CD4-positive, alpha-beta T cell treated with Interleukin-4 for 4 hours (primary cell): Measurements from ENCODE around the gene NOL9.

Experiments
- DNase-seq: peaks from one replicate; pipeline ENCODE4 v3.0.0-alpha.2; 2020

The NOL9 gene

DNA sequence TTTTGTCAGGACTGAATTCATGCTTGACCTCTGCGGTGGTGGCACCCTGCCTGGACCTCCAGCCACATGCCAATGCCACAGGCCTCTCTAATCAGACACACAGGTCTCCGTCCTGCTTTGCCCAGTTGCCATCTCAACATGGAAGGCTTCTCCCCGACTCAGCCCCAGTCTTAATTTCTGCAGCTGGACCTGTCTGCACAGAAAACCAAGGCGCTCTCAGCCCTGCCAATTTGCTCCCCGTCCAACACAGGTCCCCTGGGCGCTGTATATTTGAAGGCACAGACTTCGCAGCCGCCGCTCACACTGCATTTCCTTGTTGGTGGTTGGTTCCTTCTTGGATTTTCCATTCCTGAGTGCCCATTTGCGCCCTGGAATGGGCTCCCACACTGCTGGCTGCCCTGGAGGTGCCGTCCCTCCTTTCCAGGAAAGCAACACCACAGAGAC lies 34.8 kb downstream of the NOL9 start:
- DNase-seq: no peak

DNA sequence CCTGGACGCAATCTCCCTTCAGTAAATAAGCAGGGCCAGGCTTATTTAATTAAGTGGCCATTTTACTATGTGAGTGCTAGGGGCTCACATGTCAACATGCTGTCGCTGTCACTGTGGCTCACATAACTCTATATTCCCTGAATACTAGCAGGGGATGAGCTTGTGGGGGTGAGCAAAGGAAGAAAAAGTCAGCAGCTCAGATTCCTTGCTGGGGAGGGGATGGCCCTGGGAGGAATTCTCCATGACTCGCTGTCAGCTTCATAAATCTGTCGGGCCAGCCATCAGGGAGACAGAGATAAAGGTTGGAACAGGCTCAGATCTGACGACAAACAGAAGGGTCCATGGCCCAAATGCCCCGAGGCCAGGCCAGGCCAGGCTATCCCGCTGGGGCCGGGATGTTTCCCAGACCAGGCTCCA lies 36.9 kb downstream of the NOL9 start:
- DNase-seq: no peak

DNA sequence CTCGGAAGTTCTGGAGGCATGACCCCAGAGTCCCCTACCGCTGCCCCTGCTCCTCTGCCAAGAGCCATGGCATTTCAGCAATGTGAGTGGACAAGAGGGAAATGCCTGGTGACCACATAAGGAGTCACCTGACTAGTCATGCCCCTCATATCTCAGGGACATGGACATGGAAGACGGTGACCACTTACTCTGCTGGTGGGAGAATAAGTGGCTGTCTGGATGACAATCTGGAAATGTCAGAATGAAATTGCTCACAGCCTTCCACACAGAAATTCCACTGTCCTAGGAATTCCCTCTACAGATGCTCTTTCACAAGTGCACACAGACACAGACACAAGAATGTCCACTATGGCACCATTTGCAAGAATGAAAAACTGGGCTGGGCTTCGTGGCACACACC lies 38.5 kb downstream of the NOL9 start:
- DNase-seq: no peak

DNA sequence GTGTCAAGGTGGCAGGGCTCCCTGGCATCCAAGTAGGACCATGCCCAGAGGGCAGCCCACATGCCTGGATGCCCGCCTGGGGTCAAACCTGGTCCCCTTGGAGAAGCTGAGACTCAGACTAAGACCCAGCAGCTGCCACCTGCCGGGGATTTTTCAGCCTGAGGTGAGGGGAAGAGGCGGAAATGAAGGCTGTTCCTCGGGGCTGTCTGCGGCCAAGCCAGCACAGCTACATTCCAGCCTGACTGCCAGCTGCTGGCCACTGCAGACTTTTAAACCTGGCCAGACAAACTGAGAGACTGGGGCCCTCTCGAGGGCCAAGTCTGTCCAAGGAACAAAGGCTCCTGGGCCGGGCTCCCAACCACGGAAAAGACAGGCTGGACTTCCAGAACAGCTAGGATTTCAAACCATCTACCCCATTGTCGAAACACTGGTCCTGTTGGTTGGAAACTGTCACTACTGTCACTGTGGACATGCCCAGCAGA lies 41.0 kb downstream of the NOL9 start:
- DNase-seq: no peak

DNA sequence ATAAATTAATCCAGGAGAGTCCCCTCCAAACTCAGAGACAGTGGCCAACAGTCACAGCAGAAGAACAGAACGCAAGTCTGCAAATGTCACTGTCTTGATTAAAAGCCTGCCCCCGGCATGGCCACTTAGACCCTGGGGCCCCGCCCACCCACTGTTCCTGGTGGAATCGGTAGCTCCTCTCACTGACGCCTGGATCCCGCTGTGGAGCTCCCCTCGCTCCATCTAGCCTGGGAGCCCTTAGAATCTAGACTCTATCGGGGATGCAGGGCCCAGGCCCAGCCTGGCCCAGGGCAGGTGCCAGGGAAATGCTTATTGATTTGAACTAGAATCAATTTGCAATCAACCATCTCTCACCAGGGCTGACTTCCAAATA lies 41.4 kb downstream of the NOL9 start:
- DNase-seq: no peak

DNA sequence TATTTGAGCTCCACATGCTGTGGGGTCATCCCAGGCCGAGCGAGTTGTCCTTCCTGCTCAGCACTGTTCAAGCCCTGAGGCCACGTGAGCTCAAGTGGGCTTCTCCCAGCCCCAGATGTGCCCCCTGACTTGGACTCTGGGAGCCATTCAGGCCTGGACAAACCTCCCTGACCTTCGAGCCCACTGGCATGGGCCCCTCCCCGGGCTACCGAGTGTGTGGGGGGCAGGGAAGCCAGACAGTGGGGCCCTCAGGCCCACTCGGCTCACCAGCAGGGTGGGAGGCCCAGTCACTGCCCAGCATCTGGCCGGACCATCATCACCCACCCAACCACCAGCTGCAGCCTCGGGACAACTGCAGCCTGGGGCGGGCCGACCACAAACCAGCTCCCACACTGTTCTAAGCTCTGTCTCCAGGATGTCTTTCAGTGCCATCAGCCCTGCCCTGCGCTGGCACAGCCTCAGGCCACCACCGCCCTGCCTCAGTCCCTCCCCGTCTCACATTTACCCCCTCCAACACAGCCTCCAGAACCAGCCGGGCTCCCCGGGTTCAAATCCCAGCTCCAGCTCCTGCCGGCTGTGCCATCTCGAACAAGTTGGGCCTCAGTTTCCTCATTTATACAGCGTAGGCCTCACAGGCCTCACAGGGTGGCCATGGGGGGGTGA lies 41.9 kb downstream of the NOL9 start:
- DNase-seq: no peak

DNA sequence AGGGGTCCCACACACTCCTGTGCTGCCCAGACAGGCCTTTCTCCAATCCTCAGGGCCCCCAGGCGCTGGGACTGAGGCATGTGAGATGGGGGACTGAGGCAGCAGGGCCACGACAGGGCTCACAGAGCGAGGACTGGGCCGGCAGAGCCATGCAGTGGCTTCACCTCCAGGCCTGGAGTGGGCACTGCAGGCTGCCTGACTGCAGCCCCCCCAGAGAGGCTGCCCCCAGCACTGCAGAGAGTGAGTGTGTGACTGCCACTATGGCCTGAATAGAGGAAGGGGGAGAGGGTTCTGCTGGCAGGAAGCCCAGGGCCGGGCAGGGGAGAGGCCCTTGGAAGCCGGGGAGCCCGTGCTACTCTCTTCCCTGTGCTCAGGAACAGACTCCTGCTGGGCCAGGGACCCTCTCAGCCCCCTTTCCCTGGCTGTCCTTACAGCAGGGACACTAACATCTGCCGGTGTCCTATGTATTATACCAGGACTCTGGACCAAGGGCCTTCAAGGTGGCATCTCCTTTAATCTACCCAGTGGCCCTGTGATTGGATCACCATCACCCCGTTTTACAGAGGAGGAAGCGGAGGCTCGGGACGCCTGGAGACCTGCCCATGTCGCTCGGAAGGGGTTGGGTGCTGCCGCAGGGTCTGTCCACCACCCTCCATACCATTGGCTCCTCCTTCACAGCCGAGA lies 42.6 kb downstream of the NOL9 start:
- DNase-seq: no peak

DNA sequence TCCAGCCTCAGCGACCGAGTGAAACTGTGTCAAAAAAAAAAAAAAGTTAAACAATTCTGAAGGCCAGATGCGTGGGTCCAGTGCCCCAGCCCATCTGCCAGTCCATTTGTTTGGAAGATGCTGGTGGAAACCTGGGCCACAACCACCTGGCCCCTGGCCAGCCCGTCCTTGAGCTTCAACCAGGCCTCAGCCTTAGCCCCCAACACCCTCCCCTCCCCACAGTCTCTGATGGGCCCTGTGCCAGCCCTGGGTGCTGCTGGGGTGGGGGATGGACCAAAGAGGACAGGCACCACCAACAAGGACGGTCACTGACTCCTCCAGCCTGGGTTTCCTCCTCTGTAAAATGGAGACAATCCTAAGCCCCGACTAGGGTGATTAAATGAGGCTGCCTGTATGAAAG lies 43.3 kb downstream of the NOL9 start:
- DNase-seq: no peak

DNA sequence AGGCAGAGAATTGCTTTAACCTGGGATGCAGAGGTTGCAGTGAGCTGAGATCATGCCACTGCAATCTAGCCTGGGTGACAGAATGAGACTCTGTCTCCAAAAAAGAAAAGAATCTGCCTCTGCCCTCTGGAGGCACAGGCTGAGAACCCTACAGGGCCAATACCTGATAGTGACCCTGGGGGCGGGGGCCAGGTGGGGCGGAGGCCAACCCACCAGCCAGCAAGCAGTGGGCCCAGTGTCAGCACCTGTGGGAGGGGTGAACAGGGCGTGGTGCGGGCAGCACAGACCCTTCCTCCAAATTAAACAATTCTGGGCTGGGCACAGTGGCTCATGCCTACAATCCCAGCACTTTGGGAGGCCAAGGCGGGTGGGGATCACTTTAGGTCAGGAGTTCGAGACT lies 43.8 kb downstream of the NOL9 start:
- no peak for DNase-seq

DNA sequence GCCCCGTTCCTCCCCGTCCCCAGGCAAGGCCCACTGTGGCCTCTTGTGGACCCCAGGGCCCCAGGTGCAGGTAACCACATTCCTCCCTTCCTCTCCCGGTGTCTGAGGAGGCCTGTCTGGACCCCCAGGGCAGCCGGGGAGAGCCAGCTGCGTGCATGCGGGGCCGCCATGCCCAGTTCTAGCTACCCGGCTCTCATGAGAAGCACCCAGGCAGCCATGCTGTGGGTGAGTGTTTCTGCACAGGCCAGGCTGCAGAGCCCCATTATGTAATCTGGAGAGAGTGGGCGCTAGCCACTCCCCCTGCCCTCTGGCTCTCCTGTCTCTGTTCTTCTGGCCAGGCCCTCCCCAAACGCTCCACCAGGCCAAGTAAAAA lies 44.4 kb downstream of the NOL9 start:
- no peak for DNase-seq

DNA sequence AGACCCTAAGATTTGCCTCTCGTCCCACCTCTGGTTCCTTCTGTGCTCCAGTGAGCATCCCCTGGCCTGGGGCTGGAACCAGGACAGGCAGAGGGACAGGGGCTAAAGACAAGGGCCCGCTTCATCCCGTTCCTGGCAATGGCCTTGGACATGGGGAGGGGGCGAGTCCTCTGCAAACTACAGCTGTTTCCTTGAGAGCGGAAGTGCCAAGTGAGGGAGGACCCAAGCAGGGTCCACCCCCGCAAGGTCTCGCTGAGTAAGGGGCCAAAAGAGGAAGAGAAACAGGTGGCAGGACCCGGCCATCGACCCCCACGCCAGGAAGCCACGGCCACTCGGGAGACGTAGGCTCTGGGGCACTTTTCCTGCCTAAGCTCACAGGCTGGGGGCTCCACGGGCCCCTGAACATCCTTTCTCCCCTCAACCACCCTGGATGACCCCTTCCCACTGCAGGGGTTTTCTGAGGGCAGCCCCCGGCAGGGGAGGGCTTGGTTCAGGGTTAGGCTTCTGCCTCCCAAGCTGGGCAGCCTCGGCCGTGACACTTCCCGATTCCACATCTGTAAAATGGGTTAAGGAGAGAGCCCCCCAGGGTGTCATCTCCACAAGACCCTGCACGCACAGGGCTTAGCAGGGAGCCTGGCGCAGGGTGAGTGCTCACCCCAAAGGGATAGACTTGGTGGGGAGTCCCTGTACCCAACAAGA lies 44.9 kb downstream of the NOL9 start:
- no peak for DNase-seq

DNA sequence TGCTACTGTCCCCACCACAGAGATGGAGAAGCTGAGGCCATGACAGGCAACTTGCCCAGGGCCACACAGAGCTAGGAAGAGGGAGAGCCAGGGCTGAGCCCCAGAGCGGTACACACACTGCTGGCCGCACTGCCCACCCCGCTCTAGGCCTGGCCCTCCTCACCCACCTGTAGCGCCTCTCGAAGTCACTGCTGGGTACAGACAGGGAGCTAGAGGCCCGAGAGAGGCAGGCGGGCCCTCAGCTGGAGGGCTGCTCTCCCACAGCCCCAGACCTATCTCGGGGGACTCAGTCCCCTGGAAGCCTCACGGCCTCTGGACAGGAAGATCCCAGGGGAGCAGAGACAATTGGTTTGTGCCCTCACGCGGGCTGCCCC lies 45.5 kb downstream of the NOL9 start:
- DNase-seq: no peak

DNA sequence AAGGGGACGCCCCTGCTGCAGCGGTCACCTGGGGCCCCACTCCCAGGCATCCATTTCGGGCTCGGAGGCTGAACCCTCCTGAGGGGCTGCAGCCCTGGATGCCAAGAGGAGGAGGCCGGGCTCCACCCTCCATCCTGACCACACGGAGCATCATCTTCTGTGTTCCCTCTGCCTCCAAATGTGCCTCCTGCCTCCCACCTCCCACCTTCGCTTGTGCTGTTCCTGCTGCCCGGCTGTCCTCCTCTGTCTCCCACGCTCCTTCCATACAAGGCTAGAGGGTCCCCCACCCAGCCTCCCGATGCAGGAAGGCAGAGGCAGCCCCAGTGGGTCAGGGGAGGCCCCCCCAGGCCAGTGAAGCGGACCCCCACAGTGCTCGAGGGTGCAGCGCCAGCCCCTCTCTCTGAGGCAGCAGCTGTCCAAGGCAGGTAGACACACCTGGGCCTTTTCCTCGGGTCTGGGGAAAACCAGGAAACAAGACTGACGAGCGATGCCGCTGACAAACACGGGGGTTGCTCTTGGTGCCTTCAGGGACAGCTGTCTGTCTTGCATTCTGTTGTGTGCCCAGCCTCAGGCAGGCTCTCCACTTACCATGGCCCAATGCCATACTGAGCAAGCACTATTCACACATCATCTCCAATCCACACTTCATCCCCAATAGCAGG lies 46.0 kb downstream of the NOL9 start:
- DNase-seq: no peak

DNA sequence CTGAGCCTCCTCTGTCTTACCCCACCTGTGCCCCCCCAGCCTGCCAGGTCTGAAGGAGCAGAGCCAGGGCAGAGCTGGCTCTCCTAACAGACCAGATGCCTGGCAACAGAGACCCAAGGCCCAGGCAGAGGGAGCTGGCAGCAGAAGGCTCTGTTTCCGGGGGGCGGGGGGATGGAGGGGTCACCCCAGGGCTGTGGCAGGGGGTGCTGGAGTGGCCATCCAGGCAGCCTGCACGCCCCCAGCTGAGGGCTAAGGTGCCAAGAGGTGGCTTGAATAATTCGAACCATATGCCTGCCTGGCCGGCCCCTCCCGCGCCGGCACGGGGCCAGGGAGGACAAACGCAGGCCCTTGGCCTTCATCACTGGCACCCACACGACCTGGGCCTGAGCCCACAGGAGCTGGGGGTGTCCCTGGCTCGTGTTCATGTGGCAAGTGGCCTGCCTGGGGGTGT lies 46.8 kb downstream of the NOL9 start:
- no peak for DNase-seq

DNA sequence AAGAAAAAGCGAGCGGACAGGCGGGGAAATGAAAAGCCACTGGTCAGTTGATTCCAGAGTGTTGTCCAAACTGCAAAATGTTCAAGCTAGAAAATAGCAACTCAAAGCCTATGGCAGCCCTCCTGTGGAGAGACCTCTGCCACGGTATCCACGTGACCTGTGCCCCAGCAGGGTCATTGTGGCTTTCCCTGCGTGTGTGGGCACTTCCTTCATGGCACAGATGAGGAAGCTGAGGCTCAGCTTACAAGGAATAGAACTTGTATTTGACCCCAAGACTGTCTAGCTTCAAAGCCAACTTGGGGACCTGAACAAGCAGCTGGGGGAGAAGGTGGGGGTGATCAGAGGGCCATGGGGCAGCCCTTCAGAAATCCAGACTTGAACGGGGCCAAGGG lies 47.3 kb downstream of the NOL9 start:
- DNase-seq: no peak

DNA sequence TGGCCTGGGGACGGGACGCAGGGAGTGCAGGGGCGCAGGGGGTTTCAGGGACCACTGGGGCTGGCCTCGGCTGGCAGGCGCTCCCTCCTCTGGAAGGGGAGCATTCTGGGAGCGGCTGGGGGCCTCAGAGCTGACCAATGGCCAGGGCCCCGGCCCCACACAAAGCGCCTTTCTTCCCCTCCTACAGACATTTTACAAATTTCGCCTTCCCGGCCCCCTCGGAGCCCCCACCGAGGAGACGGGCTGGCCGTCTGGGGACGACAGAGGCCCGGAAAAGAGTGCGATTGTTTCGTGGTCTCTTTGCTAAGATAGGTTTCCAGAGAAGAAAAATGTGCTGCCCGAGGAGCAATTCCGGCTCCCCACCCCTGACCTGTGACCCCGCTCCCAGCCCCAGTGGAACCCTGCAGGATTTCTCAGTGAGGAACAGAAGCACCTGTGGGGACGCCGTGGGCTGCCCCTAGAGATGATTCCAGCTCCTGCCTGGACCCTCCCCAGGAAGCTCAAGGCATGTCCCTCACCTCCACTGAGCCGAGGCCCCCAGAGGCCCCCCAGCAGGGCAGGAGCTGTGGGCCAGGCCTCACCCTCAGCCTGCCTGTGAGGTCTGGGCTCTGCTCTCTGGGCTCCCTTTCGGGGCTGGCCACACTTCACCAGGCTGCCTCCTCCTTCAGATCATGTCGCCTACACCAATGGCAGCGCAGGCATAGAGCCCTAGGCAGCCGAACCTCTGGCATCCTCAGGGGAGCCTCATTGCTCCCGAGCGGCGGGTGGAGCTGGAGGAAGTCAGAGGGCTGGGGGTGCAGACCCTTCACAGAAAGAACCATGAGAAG lies 47.9 kb downstream of the NOL9 start:
- DNase-seq: no peak

DNA sequence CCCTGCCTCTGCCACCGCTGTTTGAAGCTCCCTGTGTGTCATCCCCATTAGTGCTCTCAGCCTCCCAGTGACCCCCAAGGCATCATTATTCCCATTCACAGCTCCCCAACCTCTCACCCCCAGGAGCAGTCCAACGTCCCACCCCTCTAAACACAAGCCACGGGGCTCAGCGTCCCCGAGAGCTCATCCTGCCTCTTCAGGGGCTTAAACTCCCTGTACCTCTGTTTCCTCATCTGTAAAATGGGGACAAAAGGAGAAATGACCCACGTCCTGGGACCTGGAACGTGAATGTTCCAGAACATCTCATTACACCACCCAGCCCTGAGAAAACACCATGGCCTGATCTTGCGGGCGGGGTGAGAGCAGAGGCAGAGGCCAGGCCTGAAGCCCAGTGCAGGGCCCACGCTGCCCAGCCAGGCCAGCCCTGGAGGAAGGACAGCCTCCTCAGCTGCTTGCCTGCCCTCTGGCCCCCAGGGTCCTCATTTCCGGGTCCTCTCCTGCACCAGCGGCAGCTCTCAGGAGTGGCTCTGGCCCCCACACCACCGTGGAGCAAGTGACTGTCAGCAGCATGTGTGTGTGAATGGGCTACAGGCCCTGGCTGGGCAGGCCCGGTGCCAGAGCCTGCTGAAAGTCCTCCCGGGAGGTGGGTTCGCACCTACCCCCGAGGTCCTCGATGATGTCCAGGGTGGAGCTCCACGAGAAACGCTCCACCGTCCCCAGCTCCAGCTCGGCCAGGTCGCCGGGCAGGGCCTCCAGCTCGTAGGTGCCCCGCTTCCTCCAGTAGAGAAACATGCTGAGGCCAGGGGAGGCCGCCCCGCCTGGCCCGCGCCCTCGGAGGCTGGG lies 48.7 kb downstream of the NOL9 start:
- DNase-seq: no peak

DNA sequence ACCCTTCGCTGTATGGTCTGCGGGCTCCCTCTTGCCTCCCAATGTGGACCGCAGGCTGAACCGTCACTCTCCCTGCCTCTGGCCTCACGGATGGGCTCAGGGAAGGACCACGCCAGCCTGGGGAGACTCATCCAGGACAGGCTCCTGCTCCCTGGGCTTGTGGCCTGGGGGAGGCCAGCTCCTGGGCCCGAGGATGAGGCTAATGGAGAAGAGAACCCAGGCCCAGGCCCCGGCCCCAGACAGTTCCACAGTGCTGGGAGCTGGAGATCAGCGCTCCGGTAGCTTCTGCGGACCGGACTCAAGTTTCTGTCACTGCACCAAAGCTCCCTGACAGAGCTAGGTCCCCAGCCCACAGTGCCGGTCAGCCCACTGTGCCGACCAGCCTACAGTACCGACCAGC lies 49.4 kb downstream of the NOL9 start:
- no peak for DNase-seq

DNA sequence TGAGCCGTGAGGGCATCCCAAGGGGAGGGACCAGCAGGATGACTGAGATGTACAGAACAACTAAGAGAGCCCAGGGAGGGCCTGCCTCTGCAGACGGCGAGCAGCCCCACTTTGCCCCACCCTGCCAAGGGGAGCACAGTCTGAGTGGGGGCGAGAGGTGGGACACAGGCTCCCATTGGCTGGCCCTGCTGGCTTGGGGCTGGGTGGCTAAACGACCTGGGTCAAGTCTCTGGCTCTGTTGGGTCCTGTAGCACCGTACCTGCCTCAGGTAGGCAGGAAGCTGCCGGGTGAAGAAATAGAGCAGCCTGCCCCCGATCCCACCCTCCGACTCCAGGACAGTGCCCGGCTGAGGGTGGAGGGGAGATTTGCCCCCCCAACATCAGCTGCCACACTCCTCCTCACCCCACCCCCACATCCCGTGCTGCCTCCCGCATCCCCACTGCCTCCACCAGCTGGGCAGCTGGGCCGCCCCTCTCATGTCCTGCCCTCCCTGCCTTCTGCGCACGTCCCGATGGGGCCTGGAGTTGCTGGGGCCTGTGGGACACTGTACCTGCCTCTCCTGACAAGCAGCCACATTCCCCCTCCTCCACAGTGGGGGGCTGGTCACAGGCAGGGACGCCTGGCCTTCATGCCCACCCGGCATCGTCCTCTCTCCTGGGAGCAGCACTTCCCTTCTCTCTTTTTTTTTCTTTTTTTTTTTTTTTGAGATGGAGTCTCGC lies 50.3 kb downstream of the NOL9 start:
- no peak for DNase-seq

DNA sequence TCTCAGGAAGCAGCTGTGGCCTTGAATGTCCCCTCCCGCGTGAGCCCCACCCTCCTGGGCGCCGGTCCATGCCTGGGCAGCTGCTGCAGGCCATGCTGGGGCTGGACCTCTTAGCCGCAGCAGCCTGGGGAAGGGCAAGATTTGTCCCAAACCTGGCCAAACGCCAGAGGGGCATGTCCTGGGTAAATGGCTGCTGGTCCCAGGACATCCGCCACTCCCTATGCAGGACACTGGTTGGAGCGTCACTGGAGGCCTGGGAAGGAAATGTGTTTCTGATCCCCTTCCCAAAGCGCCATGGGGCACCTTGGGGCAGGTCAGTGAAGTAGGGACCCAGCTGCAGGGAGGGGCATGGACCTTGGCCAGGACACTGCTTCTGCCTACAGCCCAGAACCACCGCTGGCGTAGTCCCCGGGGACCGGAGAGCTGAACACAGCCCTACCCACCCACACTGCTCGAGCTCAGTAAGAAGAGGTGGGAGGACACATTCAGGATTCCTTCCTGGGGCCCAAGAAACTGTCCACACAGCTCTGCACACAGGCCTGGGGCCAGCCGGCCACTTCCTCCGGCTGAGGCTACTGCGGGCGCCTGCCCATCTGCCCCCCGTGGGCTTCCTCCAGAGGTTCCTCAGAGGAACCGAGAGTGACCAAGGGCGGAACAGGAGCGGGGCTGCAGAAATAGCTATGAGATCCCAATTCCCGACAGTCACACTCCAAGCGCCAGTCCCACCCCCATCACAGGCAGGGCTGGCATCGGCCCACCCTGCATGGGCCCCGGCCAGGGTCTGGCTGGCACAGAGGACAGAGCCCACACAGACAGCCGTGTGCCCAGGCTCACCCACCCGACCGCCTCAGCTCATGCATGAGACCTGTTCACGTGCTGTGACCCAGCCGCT lies 52.1 kb downstream of the NOL9 start:
- DNase-seq: no peak
